Fibroblast of lung (primary cell): Measurements from ENCODE around the gene CLDN14.

Experiments used
- CTCF ChIP-seq, 2 donors: IDR thresholded peaks in 1 of 2; conservative IDR thresholded peaks in 1 of 2; 1 replicate in 1 of 2; 2 replicates in 1 of 2; pipeline ENCODE4 v1.5.1; 2011 to 2012; ENCODE audit warnings: low read length in 2 of 2, control low read depth in 1 of 2, inconsistent platforms in 1 of 2, low read depth in 1 of 2, mild to moderate bottlenecking in 1 of 2
- EZH2 ChIP-seq: IDR thresholded peaks from 2 replicates; pipeline ENCODE4 v1.5.1; 2012; ENCODE audit warnings: low read length, control low read depth, mild to moderate bottlenecking; ENCODE audit errors: missing control alignments

GRCh38 chr21:36431252-36431651 is 48.7 kb downstream of the CLDN14 start:
- no peak for TF ChIP-seq CTCF (conservative IDR thresholded peaks at IDR 0.05 in 1 of 2, IDR thresholded peaks at IDR 0.05 in 1 of 2; ENCODE audit: low read depth in 1 of 2, low read length in 2 of 2)
- TF ChIP-seq EZH2, result no peak
